Cardiac muscle cell (in vitro differentiated cells and primary cell): ENCODE data around the gene TMEM203. TPM values are rescaled to one million over a fixed set of nuclear protein-coding genes. Genes with fewer than 3 reads are reported as not detected.
"Not testable (repeated sequence)": the region's sequence is repeated elsewhere in the genome, so short reads cannot be mapped to it uniquely, and the experiment has no call there.

Source experiments
- DNase-seq, 2 donors: peaks; one replicate each; pipeline versions ENCODE4 v3.0.0 to v3.0.0-alpha.2; 2010 to 2017; ENCODE audit warnings: low read depth in 1 of 2, low spot score in 1 of 2
- H3K27ac ChIP-seq: fragments of 200-600 bp; sonication (generic); 2 replicates; pipeline ENCODE4 v1.5.1; 2016
- H3K27me3 ChIP-seq: fragments of 200-600 bp; sonication (generic); 2 replicates; pipeline ENCODE4 v1.6.0; 2016; ENCODE audit warnings: control low read depth
- H3K36me3 ChIP-seq: fragments of 200-600 bp; sonication (generic); 2 replicates; pipeline ENCODE4 v1.5.1; 2016; ENCODE audit warnings: control low read depth
- H3K4me1 ChIP-seq: fragments of 200-600 bp; sonication (generic); 2 replicates; pipeline ENCODE4 v1.8.1; 2017; ENCODE audit warnings: low read depth, mild to moderate bottlenecking, mixed run types
- H3K4me3 ChIP-seq: fragments of 200-600 bp; sonication (generic); 2 replicates; pipeline ENCODE4 v1.5.1; 2016; ENCODE audit warnings: mild to moderate bottlenecking
- H3K9me3 ChIP-seq: fragments of 200-600 bp; sonication (generic); 2 replicates; pipeline ENCODE4 v1.5.1; 2017; ENCODE audit warnings: low read depth, mild to moderate bottlenecking, control low read depth
- polyA plus RNA-seq: library from polyadenylated mRNA; unstranded; fragments of >200 nt; fragmentation: Nextera tagmentation; extraction: Ambion mirVana; gene quantifications from 2 replicates; pipeline ENCODE4 v1.2.1, GENCODE V29; 2016
- total RNA-seq: library from RNA; depleted of rRNA; stranded (reverse); fragments of >200 nt; gene quantifications from 2 replicates; pipeline ENCODE4 v1.2.3, GENCODE V29; 2016
- TF ChIP-seq, protein P1 (sequence below): IDR thresholded peaks from 2 replicates; pipeline ENCODE4 v1.5.1; 2012; ENCODE audit warnings: low read depth, mild to moderate bottlenecking, low read length

Gene TMEM203
- total and polyA plus RNA-seq, 2 experiments from 2014 or later = 44.7 to 86.6 TPM

DNA sequence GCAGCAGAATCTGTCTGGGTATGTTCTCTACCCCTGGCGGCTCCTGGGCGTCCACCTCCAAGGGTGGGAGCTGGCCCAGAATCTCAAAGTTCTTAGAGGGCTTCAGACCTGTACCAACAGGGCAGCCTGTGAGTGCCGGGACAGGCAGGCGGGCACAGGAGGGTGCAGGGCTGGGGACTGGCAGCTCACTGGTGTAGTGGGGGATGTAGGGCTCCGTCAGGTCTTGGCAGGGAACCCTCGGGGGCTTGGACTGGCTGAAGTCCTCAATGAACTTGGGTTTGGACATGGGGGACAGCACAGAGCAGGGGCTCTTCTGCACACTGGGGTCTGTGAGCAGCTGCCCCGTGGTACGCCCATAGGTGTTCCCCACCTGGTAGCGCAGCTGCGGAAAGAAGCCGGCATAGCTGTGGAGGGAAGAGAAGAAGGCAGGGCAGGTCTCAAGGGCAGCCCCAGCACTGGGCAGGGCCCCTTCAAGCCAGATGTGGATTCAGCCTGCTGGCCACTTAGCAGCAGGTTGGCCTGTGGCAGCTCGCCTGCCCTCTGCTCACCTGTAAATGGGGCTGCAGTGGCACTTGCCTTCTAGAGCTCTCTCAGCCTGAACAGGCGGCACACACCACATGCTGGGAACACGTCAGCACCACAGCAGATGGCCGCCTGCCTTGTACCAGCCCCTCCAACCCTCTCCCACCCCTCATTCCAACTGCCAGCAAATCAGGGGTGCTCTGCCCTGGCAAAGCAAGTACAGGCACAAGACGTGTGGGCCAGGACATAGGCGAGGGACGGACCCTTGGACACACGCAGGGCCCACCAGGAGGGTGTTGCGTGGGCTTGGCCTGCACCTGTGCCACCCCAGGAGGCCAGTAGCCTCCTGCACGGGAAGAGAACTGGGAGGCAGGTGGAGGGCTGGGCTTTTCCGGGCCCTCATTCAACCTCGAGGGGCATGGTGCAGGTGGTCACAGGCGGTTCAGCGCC lies 40.3 kb upstream of the TMEM203 start:
- TF ChIP-seq, protein P1, sequence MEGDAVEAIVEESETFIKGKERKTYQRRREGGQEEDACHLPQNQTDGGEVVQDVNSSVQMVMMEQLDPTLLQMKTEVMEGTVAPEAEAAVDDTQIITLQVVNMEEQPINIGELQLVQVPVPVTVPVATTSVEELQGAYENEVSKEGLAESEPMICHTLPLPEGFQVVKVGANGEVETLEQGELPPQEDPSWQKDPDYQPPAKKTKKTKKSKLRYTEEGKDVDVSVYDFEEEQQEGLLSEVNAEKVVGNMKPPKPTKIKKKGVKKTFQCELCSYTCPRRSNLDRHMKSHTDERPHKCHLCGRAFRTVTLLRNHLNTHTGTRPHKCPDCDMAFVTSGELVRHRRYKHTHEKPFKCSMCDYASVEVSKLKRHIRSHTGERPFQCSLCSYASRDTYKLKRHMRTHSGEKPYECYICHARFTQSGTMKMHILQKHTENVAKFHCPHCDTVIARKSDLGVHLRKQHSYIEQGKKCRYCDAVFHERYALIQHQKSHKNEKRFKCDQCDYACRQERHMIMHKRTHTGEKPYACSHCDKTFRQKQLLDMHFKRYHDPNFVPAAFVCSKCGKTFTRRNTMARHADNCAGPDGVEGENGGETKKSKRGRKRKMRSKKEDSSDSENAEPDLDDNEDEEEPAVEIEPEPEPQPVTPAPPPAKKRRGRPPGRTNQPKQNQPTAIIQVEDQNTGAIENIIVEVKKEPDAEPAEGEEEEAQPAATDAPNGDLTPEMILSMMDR = no peak
- Histone ChIP-seq H3K27ac (no peak overlapping the region), H3K4me1 (peaks cover 16% of the 10 kb centered on the region), H3K4me3 (no peak overlapping the region), H3K9me3 (no peaks in the 10 kb centered on the region), H3K36me3 (peaks cover 12% of the 10 kb centered on the region), H3K27me3 (no peaks in the 10 kb centered on the region)
- no peak for DNase-seq

DNA sequence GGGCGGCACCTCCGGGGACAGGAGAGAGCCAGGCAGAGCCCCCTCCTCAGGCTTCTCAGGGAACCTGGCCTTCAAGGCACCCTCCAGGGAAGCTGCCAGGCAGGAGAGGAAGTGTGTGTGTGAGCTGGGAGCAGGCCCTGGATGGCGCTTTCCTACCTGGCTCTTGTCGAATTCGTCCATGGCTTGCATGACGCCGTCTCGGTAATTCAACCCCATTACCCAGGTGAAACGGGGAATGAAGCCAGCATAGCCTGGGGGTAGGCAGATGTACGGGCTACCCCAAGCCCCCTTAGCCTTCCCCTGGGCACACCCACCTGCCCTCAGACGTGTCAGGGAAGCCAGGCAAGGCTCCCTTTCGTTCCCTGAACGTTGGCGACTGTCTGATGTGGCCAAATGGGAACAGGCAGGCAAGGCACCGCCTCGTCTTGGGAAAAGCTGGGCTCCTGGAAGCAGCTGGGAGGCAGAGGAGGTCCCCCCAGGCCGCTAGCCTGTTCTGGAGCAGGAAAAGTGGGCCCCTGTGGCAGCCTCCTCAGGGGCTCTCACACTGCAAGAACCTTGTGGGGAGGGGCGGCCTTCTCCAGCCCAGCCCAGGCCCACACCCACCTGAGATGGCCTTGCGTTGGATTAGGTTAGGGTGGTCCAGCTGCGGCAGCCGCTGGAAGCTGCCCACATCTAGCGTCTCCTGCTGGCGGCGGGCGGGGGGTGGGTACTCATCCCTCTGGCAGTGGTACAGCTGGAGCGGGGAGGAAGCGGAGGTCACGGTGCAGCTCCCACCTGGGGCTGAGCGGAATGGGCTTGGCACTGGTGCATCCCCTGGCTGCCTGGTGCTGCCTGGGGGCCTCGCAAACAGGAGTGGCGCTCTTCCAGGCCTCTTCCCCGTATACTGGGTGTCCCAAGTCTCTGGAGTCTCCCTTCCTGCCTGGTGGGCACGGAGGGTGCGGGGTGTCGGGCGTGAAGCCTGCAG lies 39.3 kb upstream of the TMEM203 start:
- no peak overlapping the region for H3K4me3 ChIP-seq
- H3K4me1 ChIP-seq = peaks cover 16% of the 10 kb centered on the region
- H3K27me3 ChIP-seq = no peaks in the 10 kb centered on the region
- no peaks in the 10 kb centered on the region for H3K9me3 ChIP-seq
- DNase-seq = no peak
- H3K36me3 ChIP-seq = peaks cover 12% of the 10 kb centered on the region
- TF ChIP-seq, protein P1 = no peak
- H3K27ac ChIP-seq = no peak overlapping the region

DNA sequence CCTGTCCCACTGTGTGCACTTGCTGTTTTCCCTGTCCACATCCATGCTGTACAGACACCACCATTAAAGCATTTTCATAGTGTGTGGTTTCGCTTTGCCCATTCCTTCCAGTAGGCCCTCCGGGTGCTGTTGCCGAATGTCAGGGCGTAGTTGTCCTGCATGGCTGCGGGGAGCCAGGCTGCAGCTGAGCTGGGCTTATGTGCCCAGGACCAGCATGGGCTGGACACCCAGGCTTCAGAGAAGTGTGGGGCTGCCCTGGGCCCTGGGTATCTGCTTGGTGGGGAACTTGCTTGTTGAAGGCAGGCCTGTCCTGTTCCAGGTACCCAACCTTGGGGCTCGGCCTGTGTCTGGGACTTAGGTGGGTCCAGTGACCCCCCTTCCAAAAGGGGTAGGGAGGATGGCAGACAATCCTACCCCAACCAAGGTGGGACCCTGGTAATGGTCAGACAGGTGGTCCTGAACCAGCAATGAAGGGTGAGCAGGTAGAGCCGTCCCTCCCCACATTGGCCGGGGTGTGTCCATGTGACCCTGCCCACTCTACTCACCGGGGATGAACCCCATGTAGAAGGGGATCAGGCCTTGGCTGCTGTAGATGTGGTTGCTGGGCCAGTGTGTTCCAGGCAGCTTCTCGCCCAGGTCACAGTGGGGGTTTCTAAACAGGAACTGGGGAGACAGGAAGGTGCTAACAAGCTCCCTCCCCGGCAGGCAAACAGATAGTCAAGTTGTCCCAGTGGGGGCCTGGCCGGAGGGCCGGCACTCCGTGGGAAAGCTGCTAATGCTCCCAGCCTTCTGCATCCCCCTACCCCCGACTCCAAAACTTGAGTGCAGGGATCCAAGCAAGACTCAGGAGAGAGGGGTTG lies 38.4 kb upstream of the TMEM203 start:
- H3K4me3 ChIP-seq = no peak overlapping the region
- no peaks in the 10 kb centered on the region for H3K9me3 ChIP-seq
- no peak for DNase-seq
- H3K27me3 ChIP-seq = no peaks in the 10 kb centered on the region
- TF ChIP-seq, protein P1 = no peak
- H3K36me3 ChIP-seq = peaks cover 12% of the 10 kb centered on the region
- H3K4me1 ChIP-seq = peaks cover 16% of the 10 kb centered on the region
- no peak overlapping the region for H3K27ac ChIP-seq

DNA sequence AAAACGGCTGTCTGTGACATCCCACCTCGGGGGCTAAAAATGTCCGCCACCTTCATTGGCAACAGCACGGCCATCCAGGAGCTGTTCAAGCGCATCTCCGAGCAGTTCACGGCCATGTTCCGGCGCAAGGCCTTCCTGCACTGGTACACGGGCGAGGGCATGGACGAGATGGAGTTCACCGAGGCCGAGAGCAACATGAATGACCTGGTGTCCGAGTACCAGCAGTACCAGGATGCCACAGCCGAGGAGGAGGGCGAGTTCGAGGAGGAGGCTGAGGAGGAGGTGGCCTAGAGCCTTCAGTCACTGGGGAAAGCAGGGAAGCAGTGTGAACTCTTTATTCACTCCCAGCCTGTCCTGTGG lies 37.8 kb upstream of the TMEM203 start:
- not testable (repeated sequence) for H3K27ac ChIP-seq, DNase-seq, H3K4me3 ChIP-seq, H3K27me3 ChIP-seq, H3K9me3 ChIP-seq
- peaks cover 16% of the 10 kb centered on the region for H3K4me1 ChIP-seq
- peaks cover 12% of the 10 kb centered on the region for H3K36me3 ChIP-seq

DNA sequence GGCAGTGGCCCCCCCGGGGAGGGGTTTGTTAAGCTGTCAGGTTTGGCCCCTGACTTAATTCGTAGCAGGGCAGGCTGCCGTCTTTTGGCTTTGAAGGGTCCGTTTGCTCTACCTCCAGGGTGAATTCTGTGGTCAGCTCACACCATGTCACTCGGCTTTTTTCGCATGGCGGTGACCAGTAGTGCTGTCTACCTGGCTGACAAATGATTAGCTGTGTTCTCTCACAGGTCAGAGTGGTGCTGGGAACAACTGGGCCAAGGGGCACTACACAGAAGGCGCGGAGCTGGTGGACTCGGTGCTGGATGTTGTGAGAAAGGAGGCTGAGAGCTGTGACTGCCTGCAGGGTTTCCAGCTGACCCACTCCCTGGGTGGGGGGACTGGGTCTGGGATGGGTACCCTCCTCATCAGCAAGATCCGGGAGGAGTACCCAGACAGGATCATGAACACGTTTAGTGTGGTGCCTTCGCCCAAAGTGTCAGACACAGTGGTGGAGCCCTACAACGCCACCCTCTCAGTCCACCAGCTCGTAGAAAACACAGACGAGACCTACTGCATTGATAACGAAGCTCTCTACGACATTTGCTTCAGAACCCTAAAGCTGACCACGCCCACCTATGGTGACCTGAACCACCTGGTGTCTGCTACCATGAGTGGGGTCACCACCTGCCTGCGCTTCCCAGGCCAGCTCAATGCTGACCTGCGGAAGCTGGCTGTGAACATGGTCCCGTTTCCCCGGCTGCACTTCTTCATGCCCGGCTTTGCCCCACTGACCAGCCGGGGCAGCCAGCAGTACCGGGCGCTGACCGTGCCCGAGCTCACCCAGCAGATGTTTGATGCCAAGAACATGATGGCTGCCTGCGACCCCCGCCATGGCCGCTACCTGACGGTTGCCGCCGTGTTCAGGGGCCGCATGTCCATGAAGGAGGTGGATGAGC lies 37.1 kb upstream of the TMEM203 start:
- Histone ChIP-seq H3K27me3 (no peaks in the 10 kb centered on the region), H3K36me3 (peaks cover 12% of the 10 kb centered on the region), H3K4me1 (peaks cover 14% of the 10 kb centered on the region), H3K4me3 (peak overlapping the region; percentile 96), H3K9me3 (no peaks in the 10 kb centered on the region), H3K27ac (peak overlapping the region; percentile 91)
- TF ChIP-seq, protein P1 = no peak
- no peak for DNase-seq
